ENCODE data around the gene IL17RC.

The IL17RC gene

DNA sequence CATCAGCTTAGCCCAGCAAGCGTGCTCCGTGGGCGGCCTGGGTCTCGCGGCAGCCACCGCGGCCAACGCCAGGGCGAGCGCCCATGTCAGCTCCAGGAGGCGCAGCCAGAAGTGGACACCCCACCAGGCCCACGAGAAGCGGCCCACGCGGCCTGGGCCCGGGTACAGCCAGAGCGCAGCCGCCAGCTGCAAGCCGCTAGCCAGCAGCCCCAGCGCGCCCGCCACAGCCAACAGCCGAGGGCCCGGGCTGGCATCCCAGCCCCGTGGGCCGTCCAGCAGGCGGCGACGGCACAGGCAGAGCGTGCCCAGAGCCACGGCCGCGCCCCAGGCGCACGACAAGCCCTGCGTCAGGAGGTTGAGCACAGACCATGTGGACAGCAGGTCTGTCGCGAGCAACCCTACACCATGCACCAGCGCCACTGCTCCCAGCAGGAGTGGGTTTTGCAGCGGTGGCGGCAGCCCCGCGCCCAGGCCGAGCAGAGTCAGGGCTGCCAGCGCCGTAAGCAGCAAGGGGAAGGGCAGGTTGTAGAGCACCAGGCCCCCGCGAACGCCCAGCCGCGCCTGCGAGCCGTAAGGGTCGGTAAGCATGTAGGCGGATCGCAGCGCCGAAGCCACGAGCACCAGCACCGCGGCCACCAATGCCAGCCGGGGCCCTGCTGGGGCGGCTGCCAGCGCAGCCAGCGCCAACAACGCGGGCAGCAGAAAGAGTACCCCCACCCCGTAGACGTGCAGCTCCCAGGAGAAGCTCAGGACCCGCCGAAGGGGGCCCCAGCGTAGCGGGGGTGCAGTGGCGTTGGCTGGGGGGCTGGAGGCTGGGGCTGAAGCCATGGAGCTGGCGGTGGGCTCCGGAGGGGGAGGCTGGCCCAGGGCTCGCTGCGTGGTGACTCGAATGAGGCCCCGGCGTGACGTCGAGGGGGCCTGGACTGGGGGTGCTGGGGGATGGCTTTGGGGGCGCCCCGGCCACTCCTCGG is 30.4 kb downstream of the IL17RC start:
- DNase-seq, result peak; percentile 47

DNA sequence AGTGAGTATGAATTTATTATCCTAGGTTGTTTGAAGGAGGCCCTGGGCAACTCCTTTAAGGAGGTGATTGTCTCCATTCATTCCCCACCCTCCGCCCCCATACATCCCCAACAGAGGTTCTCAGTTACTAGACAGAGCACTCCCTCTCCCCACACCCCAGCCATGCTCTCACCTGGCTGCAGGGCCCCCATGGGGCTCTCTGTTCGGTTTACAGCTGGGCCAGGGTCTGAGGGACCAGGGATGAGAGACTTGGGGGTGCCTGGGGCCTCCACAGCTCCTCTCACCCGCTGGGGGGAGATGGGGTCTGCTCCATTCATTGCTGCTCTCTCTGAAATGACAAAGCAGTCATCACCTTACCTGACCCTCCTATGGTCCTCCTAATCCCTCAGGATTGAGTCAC is 31.7 kb downstream of the IL17RC start:
- no peak for DNase-seq

DNA sequence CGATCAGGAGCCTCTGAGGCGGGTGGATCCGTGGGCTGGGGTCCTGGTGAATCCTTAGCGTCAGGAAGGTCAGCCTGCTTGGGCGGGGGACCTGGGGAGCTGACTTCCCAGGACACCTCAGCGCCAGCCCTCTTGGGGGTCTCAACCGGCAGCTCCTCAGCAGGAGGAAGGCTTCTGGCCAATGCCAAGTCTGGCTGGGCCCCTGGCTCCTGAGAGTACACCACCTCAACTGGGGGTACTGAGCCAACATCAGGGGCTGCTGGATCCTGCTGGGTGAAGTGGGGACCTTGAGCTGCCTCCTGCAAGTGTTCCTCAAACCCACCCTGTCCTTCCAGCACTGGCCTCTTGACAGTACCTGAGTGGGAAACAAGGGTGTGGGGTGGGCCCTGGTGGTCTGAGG is 32.2 kb downstream of the IL17RC start:
- DNase-seq, result no peak

DNA sequence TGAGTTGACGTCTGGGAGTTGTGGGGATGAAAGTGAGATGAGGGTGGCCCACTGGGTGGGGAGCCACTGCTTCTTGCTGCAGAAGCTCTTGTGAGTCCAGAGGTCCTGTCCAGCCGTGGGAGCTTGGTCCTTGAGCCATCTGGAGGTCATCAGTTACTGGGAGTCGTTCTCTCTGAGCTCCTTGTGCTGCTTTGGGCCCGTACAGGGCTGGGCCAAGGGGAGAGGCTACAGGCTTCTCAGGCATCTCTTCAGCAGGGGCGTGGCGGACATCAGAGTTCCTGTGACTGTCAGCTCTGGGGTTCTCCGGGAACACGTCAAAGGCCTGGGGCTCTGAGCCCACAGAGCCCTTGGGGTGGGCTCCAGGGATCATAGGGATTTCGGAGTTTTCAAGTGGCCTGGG is 32.7 kb downstream of the IL17RC start:
- no peak for DNase-seq

DNA sequence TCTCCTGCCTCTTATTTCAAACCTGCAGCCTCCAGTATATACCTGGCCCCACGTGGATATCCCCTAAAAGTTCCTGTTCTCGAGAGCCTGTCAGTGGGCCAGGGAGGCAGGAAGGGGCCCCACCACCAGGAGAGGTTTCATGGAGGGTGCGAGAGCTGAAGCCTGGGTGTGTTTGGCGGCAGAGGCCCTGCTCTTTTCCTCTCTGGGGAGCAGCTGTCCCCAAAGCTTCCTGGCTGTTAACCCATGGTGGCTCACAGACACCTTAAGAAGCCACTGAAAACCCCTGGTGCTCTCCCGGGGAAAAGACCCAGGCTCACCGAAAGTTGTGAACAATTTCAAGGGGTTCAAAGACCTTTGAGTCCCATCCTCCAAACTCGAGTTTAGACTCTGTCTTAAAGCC is 34.2 kb downstream of the IL17RC start:
- DNase-seq, result no peak

DNA sequence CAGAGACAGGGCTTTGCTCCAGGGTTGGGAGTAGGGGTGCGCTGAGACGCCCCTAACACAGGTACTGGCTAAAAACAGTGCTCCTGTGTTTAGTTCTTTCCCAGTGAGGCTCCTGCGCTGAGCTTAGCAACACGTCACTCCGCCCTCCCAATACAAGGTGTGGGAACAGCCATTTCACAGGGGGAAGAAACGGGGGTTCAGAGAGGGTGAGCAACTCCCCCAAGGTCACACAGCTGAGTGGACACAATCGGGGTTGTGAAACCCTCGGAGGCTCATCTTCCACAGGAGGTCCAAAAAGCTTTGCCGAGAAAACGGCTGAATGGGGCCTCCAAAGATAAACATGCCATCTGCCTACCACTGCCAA is 34.7 kb downstream of the IL17RC start:
- no peak for DNase-seq

DNA sequence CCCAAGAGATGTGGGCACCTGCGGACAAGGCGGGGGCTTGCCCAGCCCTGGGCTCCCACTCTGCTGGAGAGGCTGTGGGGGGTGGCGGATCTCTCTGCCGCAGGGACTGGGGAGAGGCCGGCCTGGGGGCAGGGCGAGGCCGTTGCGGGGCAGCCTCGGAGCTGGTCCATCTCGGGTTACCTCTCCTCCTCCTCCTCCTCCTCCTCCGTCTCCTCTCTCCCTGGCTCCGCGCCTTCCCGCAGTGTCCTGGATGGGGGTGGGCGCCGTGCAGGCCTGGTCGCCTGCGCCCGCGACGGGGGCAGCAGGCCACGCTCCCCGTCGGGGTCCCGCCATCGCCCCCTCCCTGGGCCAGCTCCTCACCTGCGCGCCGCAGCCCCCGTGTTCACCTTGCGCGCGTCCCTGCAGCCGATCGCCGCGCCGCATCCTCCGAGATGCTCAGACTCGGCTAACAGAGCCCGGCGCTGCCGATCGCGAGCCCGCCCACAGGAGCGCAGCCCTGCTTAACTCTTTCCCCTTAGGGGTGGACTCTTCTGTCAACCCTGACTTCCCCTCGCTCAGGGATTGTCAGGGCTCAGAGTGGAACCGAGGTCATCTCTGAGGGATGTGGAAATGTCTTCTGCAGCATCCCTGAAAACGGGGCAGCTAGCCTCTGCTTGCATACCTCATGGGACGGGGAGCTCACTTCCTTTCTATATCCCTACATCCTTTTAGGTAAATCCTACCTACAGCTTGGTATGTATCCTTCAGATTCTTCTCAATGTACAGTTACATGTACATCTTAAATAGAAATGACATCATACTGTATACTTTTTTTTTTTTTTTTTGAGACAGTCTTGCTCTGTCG is 35.3 kb downstream of the IL17RC start, which contains the start of gene PRRT3:
PRRT3 (minus strand) TSS at position 447 of the 844 bp plus-strand sequence. CDS start 2,293 bp downstream, outside the sequence.
- DNase-seq, result peak; percentile 26

DNA sequence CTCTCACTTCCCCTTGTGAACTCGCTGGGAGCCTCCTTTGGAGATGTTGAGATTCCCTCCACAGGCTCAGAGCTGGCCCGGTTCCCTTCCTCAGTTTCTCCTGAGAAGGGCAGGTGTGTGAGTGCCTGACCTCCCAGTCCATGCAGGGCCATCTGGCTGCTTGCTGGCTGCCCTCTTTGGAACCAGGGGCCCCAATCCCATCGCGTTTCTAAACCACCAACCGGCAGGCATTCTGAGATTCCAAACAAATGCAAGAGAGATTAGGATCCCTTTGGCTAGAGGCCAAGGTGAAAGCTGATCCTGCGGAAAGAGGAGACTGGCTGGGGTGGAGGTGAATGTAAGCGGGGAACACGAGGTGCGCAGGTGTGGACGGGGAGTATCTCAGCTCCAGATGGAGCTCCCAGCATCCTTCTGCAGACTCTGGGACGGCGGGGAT is 38.2 kb downstream of the IL17RC start:
- peak; percentile 37 for DNase-seq

DNA sequence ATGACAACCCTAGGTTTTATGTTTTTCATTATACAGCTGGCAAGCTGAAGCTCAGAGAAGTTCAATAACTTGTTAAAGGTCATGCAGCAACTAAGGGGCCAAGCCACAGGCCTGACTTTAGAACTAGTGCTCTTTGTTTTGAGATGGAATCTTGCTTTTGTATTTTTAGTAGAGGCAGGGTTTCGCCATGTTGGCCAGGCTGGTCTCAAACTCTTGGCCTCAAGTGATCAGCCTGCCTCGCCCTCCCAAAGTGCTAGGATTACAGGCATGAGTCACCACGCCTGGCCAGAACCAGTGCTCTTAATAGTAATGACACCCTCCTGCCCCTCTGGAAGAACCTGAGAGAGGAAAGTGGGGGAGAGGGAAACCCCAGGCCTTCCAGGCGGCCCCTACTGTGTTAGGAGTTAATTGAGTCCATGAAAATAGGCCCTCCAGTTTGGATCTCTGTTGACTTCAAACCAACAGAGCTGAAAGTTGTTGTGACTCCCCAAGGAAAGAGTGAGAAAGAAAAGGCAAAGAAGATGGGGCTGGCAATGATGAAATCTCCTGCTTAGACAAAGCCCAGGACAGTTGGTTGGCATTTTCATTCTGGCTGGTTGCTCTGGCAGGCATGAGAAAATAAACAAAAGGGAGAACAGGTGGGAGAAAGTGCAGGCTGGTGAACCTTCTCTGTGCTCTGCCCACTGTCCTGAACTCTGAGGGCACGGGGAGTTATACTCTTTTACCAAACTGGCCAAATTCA is 38.9 kb downstream of the IL17RC start:
- no peak for DNase-seq

DNA sequence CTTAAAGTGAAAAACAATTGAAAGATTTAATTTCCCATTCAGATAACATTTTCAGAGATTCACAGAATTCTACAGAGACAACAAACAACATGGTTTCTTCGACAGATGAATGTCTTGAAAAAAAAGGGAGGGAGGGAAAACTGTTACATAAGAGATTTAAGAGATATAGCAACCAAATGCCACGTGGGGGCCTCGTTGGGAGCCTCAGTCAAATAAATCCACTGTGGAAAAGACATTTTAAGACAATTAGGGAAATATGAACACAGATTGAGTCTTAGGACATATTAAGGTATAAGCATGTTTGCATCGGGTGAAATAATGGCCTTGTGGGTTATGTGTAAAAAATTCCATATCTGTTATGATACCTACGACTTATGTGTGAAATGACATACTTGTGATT is 40.3 kb downstream of the IL17RC start:
- DNase-seq, result no peak

DNA sequence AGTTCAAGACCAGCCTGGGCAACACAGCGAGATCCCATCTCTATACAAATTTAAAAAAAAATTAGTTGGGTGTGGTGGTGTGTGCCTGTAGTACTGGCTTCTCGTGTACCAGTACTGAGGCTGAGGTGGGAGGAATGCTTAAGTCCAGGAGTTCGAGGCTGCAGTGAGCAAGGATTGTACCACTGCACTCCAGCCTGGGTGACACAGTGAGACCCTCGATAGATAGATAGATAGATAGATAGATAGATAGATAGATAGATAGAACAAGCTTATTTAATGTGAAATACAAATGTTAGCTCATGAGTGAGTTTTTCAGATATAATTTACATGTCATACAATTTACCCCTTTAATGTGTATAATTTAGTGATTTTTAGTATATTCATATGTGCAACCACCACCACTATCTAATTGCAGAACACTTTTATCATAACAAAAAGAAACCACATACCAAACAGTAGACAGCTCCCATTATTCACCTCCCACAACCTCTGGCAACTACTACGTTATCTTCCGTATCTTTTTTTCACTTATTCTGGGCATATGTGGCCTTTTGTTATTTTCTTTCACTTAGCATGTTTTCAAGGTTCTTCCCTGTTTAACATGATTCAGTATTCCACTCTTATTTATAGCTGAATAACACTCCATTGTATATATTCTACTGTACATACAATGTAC is 48.4 kb downstream of the IL17RC start:
- no peak for DNase-seq

DNA sequence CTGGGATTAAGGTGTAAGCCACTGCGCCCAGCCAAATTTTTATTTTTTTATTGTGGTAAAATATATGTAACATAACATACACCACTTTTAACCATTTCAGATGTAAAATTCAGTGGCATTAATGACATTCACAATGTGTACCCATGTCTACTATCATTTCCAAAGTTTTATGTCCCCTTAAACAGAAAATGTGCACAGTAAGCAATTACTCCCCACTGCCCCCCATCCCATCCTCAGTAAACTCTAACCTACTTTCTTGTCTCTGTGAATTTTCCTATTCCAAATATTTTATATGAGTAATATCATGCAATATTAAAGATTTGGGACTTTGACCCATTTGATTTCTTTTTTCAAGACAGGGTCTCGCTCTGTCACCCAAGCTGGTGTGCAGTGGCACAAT is 49.9 kb downstream of the IL17RC start:
- no peak for DNase-seq

DNA sequence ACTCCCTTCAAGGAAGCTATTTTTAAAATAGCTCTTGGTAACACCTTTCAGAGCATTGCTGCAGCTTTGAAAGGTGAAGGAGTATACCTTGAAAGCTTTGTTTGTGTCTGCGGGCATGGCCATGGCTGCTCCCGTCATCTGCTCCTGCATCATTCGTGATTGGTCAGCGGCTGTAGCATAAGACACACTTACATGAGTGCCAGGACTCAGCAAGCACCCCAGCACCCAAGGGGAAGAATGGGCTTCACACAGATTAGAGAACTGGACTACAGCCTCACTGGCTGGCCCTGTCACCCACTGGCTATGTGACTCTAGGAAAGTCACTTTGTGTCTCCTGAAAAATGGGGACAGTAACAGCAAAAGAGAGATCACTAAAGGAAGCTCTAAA is 52.7 kb downstream of the IL17RC start:
- DNase-seq, result no peak

DNA sequence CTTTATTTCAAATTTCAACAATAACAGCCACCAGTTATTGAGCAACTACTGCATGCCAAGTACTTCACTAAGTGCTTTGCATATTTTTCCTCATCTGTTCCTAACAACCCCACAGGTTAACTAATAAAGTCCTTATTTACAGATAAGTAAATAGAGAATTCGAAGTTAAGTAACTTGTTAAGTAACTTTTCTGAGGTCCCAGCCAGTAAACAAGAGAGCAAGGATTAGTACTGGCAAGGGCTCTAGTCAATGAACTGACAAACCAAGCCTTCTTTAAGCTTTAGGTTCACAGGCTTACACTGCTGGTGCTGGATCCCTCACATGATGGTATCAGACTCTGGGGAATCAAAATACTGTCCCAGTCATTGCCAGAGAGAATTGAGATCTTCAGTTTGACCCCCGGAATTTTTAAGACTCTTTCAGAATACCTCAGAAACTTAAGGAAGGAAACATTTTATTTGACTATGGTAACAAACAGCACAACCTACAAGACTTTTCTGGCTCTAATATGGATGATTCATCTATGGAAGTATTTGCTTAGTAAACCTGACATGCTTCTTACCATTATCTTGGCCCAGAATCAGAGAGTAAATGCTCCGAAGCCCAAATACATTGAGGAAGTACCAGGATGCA is 53.2 kb downstream of the IL17RC start:
- peak; percentile 72 for DNase-seq

DNA sequence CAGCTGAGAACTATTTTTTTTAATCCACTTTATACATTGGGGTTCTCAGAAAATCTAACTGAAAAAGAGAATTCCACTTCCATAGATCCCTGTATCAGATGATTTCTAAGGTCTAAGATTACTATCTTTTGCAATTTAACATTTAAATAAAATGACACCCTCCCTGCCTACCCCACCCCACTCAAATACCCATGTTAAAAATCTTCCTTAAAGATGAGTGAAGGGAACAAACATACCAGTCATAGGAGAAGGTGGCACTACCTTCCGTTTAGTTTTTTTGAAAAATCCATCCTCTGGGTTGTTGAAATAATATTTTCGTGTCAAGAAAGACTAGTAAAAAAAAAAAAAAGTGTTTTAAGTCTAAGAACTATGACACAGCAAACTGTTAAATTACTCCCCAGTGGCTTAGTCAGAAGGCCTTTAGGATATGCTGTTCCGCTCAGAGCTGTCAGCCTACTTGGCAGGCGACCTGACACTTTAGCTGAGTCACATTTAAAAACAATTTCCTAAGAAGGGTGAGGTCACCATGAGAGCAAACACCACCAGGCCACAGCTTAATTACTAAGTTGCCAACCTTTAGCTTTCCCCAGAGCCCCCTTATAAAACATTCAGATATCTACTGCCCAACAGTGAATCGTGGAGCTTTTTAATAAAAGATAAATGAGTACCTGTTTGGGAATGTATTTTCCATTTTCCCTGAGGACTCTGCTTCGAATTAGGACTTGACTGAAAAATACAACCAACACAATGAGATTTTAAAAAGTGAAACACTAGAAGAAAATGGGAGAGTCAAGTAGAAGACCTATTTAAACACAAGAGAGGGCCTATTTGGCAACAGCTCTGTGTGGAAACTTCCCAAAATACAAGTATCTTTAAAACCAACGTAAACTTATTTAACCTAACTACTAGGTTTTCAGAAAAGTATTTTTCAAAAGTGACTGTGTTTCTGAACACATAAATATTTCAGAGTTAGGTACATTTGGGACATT is 60.1 kb downstream of the IL17RC start:
- peak; percentile 95 for DNase-seq

DNA sequence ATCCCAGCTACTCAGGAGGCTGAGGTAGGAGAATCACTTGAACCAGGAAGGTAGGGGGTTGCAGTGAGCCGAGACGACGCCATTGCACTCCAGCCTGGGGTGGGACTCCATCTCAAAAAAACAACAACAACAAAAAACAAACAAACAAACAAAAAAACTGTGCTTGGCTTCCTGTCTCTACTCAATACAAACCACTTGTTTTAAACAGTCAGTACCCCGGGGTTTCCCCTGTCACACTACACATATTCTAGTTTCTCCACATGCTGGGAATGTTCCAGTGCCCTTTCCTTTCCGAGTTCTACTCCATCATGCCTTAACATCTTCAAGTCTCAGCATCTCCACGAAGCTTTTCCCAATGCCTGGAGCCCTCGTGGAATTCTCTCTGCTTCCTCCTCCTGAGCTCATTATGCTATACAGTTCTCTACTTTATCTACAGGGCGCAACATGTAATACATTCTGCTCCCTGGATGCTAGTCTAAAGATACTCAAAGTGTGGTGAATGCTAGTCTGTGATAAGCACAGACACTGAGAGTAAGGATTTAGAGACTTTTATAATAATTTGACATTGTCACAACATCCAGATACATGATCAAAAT is 61.9 kb downstream of the IL17RC start:
- no peak for DNase-seq

DNA sequence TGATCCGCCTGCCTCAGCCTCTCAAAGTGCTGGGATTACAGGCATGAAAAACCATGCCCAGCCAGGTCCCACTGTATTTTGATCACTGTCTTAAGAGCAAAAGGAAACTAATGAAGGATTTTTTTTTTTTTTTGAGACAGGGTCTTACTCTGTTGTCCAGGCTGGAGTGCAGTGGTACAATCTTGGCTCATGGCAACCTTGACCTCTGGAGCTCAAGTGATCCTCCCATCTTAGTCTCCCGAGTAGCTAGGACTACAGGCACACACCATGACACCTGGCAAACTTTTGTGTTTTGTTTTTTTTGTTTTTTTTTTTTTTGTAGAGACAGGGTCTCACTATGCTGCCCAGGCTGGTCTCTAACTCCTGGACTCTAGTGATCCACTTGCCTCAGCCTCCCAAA is 63.4 kb downstream of the IL17RC start:
- no peak for DNase-seq

Measured in fibroblast of upper back skin (primary cell).